GM10266 (cell line): Measurements from ENCODE around the gene AQP12B.

ENCODE experiments used
- DNase-seq: peaks from one replicate; pipeline ENCODE4 v3.0.0; 2012; ENCODE audit errors: extremely low spot score
- TF ChIP-seq, protein P1 (sequence below): IDR thresholded peaks from 2 replicates; pipeline ENCODE4 v1.5.1; 2012; ENCODE audit warnings: mild to moderate bottlenecking, low read depth; ENCODE audit not compliant: control insufficient read depth, insufficient read depth; ENCODE audit errors: missing control alignments

Gene AQP12B

DNA sequence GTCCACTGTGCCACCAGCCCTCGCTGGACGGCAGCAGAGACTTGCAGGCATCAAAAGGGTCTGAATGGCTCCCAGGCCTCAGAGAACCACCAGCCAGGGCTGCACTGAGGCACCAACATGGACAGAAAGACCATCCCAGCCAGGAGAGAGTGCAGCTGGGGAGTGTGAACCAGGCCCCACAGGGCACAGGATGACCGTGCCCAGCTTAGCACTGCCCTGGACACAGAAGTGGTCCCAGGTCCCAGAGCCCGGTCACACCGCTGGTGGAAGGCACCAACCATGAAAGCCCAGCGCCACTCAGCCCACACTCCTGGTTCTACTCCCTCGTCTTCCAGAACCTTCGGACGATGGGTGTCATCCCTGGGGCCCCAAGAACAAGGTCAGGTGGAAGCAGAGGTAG lies 29.4 kb upstream of the AQP12B start:
- TF ChIP-seq, protein P1, sequence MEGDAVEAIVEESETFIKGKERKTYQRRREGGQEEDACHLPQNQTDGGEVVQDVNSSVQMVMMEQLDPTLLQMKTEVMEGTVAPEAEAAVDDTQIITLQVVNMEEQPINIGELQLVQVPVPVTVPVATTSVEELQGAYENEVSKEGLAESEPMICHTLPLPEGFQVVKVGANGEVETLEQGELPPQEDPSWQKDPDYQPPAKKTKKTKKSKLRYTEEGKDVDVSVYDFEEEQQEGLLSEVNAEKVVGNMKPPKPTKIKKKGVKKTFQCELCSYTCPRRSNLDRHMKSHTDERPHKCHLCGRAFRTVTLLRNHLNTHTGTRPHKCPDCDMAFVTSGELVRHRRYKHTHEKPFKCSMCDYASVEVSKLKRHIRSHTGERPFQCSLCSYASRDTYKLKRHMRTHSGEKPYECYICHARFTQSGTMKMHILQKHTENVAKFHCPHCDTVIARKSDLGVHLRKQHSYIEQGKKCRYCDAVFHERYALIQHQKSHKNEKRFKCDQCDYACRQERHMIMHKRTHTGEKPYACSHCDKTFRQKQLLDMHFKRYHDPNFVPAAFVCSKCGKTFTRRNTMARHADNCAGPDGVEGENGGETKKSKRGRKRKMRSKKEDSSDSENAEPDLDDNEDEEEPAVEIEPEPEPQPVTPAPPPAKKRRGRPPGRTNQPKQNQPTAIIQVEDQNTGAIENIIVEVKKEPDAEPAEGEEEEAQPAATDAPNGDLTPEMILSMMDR = no peak
- DNase-seq = no peak

DNA sequence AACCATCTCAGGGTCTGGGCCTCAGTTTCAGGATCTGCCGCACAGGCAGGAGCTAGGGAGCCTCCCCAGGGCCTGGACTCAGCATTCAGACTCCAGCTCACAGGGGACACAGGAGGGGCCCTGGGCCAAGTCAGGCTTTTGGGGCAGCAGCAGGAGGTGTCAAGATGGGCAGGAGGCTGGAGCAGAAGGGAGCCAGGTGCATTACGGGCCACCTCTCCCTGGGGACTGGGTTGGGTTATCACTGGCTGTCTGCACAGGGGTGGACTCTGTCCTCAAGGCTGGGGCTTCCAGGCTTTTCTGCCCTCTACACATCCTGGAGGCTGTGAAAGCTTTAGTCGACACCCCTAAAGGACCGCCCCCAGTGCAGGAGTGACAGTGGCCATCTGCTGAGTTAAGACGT lies 29.0 kb upstream of the AQP12B start:
- TF ChIP-seq, protein P1 = no peak
- DNase-seq = no peak

DNA sequence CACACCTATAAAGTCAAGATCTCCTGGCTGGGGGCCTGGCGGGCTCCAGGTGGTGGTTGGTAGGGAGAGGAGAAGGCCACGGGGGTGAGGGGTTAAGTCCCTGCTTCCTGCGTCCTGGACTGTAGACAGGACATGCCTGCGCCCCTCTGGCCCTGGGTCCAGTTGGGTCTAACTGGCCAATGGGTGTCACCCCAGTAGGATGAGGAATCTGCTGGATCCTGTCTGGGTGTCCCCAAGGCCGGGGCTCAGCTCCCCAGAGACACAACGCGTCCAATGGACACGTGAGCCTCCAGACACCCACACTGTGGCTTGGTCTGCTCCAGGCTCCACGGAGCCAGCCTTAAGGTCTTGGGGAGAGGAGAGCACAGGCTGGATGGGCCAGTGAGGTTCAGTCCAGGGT lies 28.6 kb upstream of the AQP12B start:
- TF ChIP-seq, protein P1 = no peak
- DNase-seq = no peak

DNA sequence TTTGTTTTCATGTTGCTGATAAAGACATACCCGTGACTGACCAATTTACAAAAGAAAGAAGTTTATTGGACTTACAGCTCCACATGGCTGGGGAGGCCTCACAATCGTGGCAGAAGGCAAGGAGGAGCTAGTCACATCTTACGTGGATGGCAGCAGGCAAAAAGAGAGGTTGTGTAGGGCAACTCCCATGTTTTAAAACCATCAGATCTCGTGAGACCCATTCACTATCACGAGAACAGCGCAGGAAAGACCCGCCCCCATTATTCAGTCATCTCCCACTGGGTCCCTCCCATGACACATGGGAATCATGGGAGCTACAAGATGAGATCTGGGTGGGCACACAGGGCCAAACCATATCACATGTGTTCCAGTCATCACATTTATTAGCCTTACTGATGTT lies 25.8 kb upstream of the AQP12B start:
- TF ChIP-seq, protein P1 = no peak
- no peak for DNase-seq

DNA sequence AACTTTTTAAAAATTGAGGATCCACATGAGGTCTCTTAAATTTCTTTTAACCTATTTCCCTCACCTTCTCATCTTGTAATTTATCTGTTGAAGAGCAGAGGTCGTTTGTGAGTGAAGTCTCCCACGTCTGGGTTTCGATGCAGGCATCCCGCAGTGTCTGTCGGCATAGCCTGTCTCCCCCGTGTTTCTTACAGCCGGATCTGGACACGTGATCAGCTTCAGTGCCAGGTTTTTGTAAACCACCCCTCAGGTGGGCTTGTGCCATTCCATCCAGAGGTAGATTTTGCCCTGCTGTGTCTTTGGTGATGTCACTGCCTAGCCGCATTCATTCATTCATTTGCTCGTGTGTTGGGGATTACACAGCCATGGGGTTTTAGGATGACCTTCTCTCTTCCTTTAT lies 25.1 kb upstream of the AQP12B start:
- TF ChIP-seq, protein P1 = no peak
- DNase-seq = no peak

DNA sequence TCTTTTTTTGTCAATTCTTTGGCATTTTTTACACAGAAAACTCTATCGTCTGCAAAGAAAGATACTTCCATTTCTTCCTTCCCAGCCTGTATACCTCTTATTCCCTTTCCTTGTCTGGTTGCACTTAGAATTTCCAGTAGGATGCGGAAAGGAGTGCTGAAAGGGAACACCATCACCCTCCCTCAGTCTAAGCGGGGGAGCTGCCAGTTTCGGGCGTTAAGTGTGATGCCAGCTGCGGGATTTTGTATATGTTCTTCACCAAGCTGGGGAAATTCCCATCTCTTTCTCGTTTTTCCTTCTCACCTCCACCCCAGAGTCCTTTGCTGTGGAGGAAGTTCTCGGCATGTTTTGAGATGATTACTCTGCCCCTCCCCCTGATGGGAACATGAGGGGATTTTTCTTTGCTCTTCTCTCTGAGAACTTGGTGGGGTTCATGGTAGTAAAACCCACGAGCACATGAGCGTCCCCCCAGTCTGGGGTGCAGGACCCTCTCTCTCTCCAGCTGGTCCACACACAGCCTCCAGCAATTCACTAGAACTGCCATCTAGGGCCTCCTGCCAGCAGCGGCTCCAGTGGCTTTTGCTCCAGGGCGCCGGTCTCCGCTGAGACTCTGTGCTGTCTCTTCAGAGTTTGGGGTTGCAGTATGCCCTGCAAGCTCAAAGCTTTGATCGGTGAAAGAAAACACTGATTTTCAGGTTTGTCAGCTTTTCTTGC lies 24.5 kb upstream of the AQP12B start:
- no peak for DNase-seq
- TF ChIP-seq, protein P1 = no peak

DNA sequence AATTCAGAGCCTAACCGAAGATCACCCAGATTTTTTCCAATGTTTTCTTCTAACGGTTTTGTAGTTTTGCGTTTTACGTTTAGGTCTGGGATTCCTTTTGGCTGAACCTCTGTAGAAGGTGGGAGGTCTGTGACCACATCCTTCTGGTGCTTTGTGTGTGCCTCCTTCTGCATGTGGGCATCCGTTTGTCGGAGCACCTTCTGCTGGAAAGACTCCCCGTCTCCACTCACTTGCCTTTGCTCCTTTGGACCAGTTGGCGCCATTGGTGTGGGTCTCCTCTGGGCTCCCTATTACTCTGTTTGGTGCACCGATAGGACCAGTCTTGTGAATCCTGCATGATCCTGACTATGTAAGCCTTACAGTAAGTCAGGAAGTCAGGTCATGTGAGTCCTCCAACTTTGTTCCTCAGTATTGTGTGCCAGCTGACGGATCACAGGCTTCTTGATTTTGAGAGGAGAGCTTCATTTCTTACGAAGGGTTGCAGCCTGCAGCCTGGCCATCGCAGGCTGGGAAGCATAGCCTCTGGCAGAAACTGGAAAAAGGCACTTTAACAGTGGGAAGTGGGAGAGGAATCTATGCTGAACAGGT lies 22.6 kb upstream of the AQP12B start:
- DNase-seq = no peak
- TF ChIP-seq, protein P1 = no peak
